Naive thymus-derived CD8-positive, alpha-beta T cell (primary cell): ENCODE data around the gene MARCKS. TPM values are rescaled to one million over a fixed set of nuclear protein-coding genes. Genes with fewer than 3 reads are reported as not detected.

Experiments
- ATAC-seq, 2 donors: fragments of 150-1000 bp; cut with Tn5 transposase in 1 of 2; sonication (Bioruptor Pico), chemical (Tn5 transposase) in 1 of 2; 1 replicate in 1 of 2; 2 replicates in 1 of 2; pipeline ENCODE4 v1.10.0; 2021; ENCODE audit warnings: mild to moderate bottlenecking in 2 of 2, moderate library complexity in 2 of 2
- POLR2A ChIA-PET: fragments of 350-600 bp; sonication (Branson Sonifier 250); formaldehyde crosslinking; loops from one replicate; lab custom pipeline; 2021; ENCODE audit warnings: antibody characterized with exemption; lab: Charles Lee
- DNase-seq, 10 donors: peaks; one replicate each; pipeline versions ENCODE4 v3.0.0 to v3.0.0-alpha.2; 2020 to 2022
- H3K27ac Mint-ChIP-seq, 10 donors: one replicate each; pipeline ENCODE4 v1.8.0; 2020 to 2022; ENCODE audit warnings: mild to moderate bottlenecking in 10 of 10, mixed read lengths in 10 of 10, moderate library complexity in 4 of 10, inconsistent platforms in 1 of 10
- H3K27me3 Mint-ChIP-seq, 5 donors: one replicate each; pipeline ENCODE4 v1.8.0; 2021 to 2022; ENCODE audit warnings: mixed read lengths in 5 of 5
- H3K36me3 Mint-ChIP-seq, 3 donors: one replicate each; pipeline ENCODE4 v1.8.0; 2020 to 2022; ENCODE audit warnings: mixed read lengths in 3 of 3, mild to moderate bottlenecking in 2 of 3, inconsistent platforms in 1 of 3
- H3K4me1 Mint-ChIP-seq, 4 donors: one replicate each; pipeline ENCODE4 v1.8.0; 2021 to 2022; ENCODE audit warnings: mixed read lengths in 4 of 4
- H3K4me3 Mint-ChIP-seq, 10 donors: one replicate each; pipeline ENCODE4 v1.8.0; 2020 to 2022; ENCODE audit warnings: mild to moderate bottlenecking in 10 of 10, mixed read lengths in 10 of 10, moderate library complexity in 6 of 10, inconsistent platforms in 1 of 10
- H3K9me3 Mint-ChIP-seq, 9 donors: one replicate each; pipeline ENCODE4 v1.8.0; 2020 to 2022; ENCODE audit warnings: mixed read lengths in 9 of 9, mild to moderate bottlenecking in 3 of 9, inconsistent platforms in 1 of 9, moderate library complexity in 1 of 9
- polyA plus RNA-seq, 3 donors: library from polyadenylated mRNA; unstranded; fragments of 300-500 nt; fragmentation: Illumina TruSeq; gene quantifications; one replicate each; pipeline ENCODE4 v1.2.3, GENCODE V29; 2021
- total RNA-seq, 8 experiments: library from RNA in 2 of 8; stranded (reverse) in 2 of 8; gene quantifications; one replicate each; pipeline ENCODE4 v1.2.3 and lab custom pipeline; 2021 to 2026

The MARCKS gene
- total and polyA plus RNA-seq, 5 experiments from 2014 or later, result 2.2 to 2.5 TPM; not detected in 3

DNA sequence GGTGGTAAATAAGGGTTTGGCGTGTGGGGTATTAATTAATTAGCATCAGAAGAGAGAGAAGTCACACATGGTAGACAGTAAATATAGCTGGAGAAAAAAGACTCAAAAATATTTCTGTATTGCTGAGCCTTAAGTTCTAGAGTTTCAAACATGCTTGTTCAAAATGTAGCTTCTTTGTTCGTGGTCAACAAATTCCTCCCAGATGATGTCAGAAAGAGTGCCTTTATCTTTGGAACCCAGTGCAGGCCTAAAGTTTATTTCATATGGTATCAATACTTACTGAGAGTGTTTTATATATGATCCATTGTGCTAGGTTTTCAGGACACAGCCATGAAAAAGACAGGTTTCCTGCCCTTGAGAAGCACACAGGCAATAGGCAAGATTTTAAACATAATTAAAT is 18.3 kb downstream of the MARCKS start:
- ATAC-seq (no peak), DNase-seq (no peak)
- Mint-ChIP-seq H3K4me3 (no peak overlapping the region), H3K27me3 (peaks cover 12 to 44% (median 17%) of the 10 kb centered on the region in 5 donors), H3K36me3 (no peaks in the 10 kb centered on the region), H3K4me1 (peaks cover 4 to 10% (median 8%) of the 10 kb centered on the region in 4 donors), H3K9me3 (no peaks in the 10 kb centered on the region), H3K27ac (no peak overlapping the region)
- POLR2A ChIA-PET, result no interaction called here

DNA sequence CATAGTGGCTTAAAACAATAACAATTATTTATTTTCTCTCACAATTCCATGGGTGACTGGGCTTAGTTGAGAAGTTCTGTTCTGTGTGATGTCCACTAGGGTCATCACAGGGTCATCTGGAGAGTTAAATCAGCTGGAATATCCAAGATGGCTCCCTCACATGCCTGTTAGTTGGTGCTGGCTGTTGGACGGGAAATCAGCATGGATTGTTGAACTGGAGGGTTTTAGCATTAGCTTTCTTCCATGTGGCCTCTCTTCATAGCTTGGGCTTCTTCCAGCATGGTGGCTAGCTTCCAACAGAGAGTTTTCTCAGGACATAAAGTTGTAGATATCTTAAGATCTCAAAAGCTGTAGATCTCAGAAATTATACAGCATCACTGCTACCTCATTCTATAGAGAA is 19.6 kb downstream of the MARCKS start:
- Mint-ChIP-seq H3K27me3 (peaks cover 20 to 53% (median 23%) of the 10 kb centered on the region in 5 donors), H3K36me3 (no peaks in the 10 kb centered on the region), H3K9me3 (no peaks in the 10 kb centered on the region), H3K4me3 (no peak overlapping the region), H3K27ac (no peak overlapping the region), H3K4me1 (peaks cover 4 to 10% (median 8%) of the 10 kb centered on the region in 4 donors)
- no peak for ATAC-seq
- DNase-seq, result no peak
- POLR2A ChIA-PET, result no interaction called here

DNA sequence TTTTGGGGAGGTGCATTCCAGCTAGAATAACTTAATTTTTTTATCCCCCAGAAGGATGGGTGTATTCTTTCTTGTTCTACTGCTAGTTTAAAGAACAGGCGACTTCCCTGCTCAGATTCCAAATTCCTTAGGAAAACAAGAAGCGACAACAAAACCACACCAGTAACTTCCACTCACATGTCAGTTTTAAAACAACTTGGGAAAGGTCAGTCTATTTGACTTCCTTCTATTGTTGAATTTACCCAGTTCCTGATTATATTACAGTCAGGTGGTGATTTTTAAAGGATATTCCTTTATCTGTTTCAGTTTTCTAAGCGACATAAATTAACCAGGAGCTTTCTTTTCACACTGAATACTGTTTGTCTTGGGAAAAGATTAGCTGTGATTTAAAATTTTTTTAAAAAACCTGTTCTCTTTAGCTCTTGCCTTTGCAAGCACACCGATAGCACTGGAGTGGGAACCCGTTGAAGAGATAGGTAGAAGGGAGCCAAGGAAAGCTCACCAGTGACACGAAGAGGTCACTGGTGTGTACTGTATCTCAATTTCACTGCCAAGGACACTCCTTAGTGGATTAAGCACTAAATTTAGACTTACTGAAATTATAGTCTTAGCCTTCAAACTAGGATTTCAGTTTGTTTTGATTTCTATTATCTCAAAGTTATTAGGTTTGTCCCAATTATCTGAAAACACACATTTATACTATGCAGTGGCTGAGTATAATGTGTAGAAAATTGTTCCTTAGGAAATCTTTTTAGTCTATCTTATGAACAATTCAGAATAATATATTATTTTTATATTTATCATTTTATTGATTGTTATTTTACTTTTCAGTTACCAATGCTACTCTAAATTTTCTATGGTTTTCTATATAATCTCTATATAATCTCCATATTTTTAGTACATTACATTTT is 22.3 kb downstream of the MARCKS start:
- Mint-ChIP-seq H3K9me3 (no peaks in the 10 kb centered on the region), H3K27me3 (peaks cover 14 to 45% (median 19%) of the 10 kb centered on the region in 5 donors), H3K4me3 (no peak overlapping the region), H3K27ac (no peak overlapping the region), H3K4me1 (peaks cover 0 to 1% (median 0%) of the 10 kb centered on the region in 4 donors), H3K36me3 (no peaks in the 10 kb centered on the region)
- ATAC-seq, result peak; percentile 58 to 75
- DNase-seq, result peak in 2 of 10 donors; percentile 10 to 13
- POLR2A ChIA-PET, result no interaction called here

DNA sequence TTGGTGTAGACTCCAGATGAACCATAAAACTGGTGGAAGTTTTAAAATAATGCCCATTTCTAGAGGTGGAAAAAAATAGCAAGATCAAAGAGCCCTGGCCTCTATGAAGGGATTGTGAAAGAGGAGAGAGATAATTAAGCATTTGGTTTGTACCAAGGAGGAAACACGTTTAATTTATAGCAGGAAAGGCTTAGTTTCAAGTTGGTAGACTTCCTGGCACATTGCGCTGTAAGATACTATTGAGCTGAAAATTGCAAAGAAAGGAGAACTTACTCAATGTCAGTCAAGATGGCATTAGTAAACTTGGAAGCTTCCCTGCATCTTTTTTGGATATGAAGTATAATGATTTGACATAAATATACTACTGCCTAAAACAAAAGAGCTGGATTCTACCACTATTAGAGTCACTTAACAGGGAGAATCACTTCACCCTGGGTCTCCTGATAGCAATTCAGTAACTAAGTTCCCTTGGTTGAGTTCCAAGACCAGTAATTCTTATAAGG is 24.4 kb downstream of the MARCKS start:
- DNase-seq (no peak), ATAC-seq (no peak)
- Mint-ChIP-seq H3K27ac (no peak overlapping the region), H3K36me3 (no peaks in the 10 kb centered on the region), H3K9me3 (no peaks in the 10 kb centered on the region), H3K4me1 (peaks cover 0 to 1% (median 0%) of the 10 kb centered on the region in 4 donors), H3K4me3 (no peak overlapping the region), H3K27me3 (peaks cover 14 to 31% (median 15%) of the 10 kb centered on the region in 5 donors)
- POLR2A ChIA-PET, result no interaction called here

DNA sequence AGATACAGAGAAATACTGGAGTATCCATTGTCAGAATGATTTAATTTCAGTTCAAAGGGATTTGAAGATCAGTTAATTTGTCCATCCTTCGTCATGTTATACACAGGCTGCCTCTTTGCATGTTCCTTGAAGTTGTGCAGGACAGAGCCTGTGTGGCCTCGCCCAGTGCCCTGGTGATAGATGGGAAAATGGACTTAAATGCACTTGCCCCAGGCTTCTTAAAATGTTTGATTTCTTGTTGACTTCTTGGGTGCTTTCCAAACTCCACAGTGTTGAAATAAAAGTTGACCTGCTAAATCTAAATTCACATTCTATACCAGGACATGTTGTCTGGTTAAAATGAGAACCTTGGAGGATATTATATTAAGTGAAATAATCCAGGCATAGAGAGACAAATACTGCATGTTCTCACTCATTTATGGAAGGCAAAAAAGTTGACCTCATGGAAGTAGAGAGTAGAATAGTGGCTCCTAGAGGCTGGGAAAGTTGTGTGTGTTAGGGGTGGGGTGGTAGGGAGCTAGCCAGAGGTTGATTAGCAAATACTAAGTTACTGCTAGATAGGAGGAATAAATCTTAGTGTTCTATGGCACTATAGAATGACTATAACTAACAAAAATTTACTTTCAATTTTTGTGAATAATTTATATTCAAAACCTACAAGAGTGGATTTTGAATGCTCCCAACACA is 25.3 kb downstream of the MARCKS start:
- no peaks in the 10 kb centered on the region for H3K9me3 Mint-ChIP-seq
- ATAC-seq (no peak), DNase-seq (no peak)
- H3K4me1 Mint-ChIP-seq, result peaks cover 0 to 1% (median 0%) of the 10 kb centered on the region in 4 donors
- H3K27me3 Mint-ChIP-seq, result peaks cover 13 to 27% (median 15%) of the 10 kb centered on the region in 5 donors
- no peaks in the 10 kb centered on the region for H3K36me3 Mint-ChIP-seq
- POLR2A ChIA-PET, result no interaction called here
- H3K27ac Mint-ChIP-seq, result no peak overlapping the region
- no peak overlapping the region for H3K4me3 Mint-ChIP-seq

DNA sequence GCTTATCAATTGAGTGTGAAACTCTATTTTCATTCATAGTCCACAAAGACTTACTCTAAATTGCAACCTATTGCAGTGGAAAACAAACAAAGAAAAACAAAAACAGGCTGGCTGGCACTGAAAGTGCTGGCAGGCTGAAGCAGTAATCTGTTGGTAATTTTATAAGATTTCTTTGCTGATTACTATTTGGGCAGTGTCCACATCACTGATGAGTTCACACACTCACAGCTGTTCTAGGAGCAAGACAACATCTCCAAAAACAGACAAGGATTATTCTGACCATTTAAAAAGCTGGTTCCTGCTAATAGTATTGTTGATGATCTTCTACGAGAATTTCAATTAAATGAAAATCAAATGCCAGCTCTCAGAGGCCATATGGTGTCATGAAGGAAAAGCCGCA is 26.9 kb downstream of the MARCKS start:
- Mint-ChIP-seq H3K4me3 (no peak overlapping the region), H3K4me1 (peaks cover 0 to 1% (median 0%) of the 10 kb centered on the region in 4 donors), H3K27me3 (peaks cover 10 to 16% (median 14%) of the 10 kb centered on the region in 5 donors), H3K27ac (no peak overlapping the region), H3K36me3 (no peaks in the 10 kb centered on the region), H3K9me3 (no peaks in the 10 kb centered on the region)
- no peak for DNase-seq
- no peak for ATAC-seq
- POLR2A ChIA-PET, result no interaction called here

DNA sequence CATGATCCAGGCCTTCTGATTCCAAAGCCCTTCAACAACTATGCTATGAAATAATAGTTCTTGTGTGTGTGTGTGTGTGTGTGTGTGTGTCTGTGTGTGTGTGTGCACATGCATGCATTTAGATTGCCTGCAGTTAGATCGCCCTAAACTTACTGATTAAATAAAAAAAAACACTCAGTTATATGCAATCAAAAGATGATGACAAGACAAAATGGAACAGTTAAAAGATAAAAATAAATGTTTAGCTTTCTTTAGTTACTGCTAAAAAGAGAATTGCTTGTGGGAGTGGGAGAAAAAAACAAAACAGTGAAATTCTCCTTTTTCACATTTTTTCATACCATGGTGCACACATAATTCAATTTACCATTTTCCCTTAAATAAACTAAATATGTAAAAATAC is 29.4 kb downstream of the MARCKS start:
- Mint-ChIP-seq H3K4me1 (no peaks in the 10 kb centered on the region), H3K4me3 (no peak overlapping the region), H3K27me3 (peaks cover 0 to 8% (median 4%) of the 10 kb centered on the region in 5 donors), H3K36me3 (no peaks in the 10 kb centered on the region), H3K9me3 (peaks cover 0 to 3% (median 0%) of the 10 kb centered on the region in 9 donors), H3K27ac (no peak overlapping the region)
- no peak for ATAC-seq
- POLR2A ChIA-PET, result no interaction called here
- no peak for DNase-seq

DNA sequence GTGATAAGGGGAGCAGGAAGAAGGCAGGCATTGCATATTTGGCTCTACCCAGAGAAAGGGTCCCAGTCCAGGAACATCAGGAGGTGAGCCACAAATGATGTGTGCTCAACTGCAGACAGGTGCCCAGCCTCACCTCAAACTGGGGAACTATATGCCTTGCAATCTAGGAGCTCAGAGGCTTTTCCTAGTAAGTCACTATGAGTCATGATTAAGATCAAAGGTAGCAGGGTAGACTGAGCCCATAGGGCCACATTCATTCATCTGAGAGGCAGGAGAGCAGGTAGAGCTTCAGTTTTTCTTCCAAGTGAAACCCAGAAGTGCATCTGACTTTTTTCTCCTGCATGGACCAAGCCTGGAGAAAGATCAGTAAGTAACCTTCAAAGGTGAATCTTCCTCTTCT is 31.3 kb downstream of the MARCKS start:
- Mint-ChIP-seq H3K4me1 (no peaks in the 10 kb centered on the region), H3K27me3 (peaks cover 0 to 10% (median 3%) of the 10 kb centered on the region in 5 donors), H3K36me3 (no peaks in the 10 kb centered on the region), H3K27ac (no peak overlapping the region), H3K4me3 (no peak overlapping the region), H3K9me3 (peaks cover 0 to 9% (median 4%) of the 10 kb centered on the region in 9 donors)
- POLR2A ChIA-PET, result no interaction called here
- ATAC-seq (no peak), DNase-seq (no peak)

DNA sequence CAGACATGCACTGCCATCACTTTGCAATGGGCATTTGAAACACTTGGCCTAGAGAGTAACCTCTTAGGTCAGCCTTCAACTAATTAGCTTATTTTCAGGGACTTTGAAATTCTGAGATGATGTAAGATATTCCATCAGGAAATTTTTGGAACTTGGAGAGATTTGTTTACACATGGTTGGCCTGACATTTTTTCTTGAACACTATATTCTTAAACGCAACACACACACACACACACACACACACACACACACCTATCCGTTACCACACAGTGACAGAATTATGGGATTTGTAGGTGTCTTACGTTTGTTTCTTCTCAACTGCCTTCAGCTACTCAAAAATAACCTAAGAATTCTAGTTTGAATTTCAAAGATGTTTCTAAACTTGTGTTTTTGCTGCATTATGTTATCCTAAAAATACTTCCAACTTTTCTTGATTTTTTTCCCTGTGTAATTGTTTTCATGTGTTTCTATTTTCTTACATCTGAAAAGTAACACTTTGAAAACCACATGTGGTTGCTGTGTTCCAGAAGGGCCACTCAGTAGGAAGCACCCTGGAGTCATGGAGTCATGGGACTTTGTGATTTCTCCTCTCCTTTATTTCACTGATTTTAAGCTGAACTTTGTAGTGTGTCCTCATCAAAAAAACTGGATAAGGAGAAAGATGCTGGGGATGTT is 31.9 kb downstream of the MARCKS start:
- H3K27me3 Mint-ChIP-seq, result peaks cover 2 to 10% (median 4%) of the 10 kb centered on the region in 5 donors
- no peaks in the 10 kb centered on the region for H3K4me1 Mint-ChIP-seq
- DNase-seq (no peak), ATAC-seq (no peak)
- H3K9me3 Mint-ChIP-seq, result peaks cover 0 to 9% (median 4%) of the 10 kb centered on the region in 9 donors
- no peak overlapping the region for H3K4me3 Mint-ChIP-seq
- POLR2A ChIA-PET, result no interaction called here
- no peaks in the 10 kb centered on the region for H3K36me3 Mint-ChIP-seq
- no peak overlapping the region for H3K27ac Mint-ChIP-seq

DNA sequence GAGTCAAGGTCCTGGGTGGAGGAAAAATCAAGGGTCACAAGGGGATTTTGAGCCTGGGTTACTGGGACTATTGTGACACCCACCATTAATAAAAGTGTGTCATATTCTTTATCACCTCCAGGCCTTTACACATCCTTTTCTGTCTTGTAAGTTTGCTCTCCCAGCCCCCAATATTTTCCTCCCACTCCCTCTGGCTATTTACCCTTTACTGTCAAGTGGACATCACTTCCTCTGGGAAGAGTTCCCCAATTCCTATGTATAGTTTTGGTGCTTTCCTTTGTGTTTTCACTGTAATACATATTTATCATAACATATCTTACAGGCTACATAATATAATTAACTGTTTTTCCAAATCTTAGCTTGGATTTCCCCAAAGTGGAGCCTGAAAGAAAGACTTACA is 36.3 kb downstream of the MARCKS start:
- no peaks in the 10 kb centered on the region for H3K4me1 Mint-ChIP-seq
- DNase-seq (no peak), ATAC-seq (no peak)
- no peak overlapping the region for H3K4me3 Mint-ChIP-seq
- peaks cover 0 to 3% (median 0%) of the 10 kb centered on the region in 3 donors for H3K36me3 Mint-ChIP-seq
- H3K27me3 Mint-ChIP-seq, result peaks cover 6 to 16% (median 8%) of the 10 kb centered on the region in 5 donors
- H3K9me3 Mint-ChIP-seq, result peaks cover 0 to 9% (median 6%) of the 10 kb centered on the region in 9 donors
- H3K27ac Mint-ChIP-seq, result no peak overlapping the region
- POLR2A ChIA-PET, result no interaction called here

DNA sequence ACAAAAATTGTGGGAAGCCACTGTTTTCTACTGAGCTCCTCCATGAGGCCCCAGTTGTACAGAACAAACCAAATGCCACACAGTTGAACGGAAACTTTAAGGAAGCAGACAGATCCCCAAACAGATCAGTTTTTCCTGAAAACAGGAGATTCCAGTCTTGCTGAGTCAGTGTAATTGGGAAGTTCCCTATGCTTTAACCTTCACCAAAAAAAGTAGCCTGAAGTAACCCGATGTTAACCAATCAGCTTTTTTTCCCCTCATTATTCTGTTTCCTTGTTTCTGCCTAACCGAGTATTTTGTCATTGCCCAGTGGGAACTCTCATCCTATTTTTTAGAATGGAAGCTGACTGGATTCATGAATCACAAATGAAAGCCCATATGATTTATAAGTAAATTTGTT is 36.7 kb downstream of the MARCKS start:
- H3K4me3 Mint-ChIP-seq, result no peak overlapping the region
- POLR2A ChIA-PET, result no interaction called here
- peaks cover 0 to 3% (median 0%) of the 10 kb centered on the region in 3 donors for H3K36me3 Mint-ChIP-seq
- no peaks in the 10 kb centered on the region for H3K4me1 Mint-ChIP-seq
- no peak for ATAC-seq
- H3K27ac Mint-ChIP-seq, result no peak overlapping the region
- peaks cover 6 to 16% (median 7%) of the 10 kb centered on the region in 5 donors for H3K27me3 Mint-ChIP-seq
- H3K9me3 Mint-ChIP-seq, result peaks cover 0 to 9% (median 6%) of the 10 kb centered on the region in 9 donors
- no peak for DNase-seq
